H1 (cell line): ENCODE measurements around the gene C12orf56. TPM values are rescaled to one million over a fixed set of nuclear protein-coding genes. Genes with fewer than 3 reads are reported as not detected.

Source experiments
- CTCF ChIA-PET: fragments of 300-600 bp; sonication (Branson Sonifier 250); formaldehyde crosslinking; loops from one replicate; lab custom pipeline; 2021; ENCODE audit not compliant: partially characterized antibody; lab: Charles Lee
- POLR2A ChIA-PET: fragments of 300-600 bp; sonication (Branson Sonifier 250); formaldehyde crosslinking; loops from one replicate; lab custom pipeline; 2021; ENCODE audit warnings: inconsistent platforms; ENCODE audit not compliant: partially characterized antibody; lab: Charles Lee
- DNase-seq, 2 experiments: peaks; one replicate each; pipeline versions ENCODE4 v3.0.0 to v3.0.0-alpha.2; 2010 to 2022; ENCODE audit warnings: low spot score in 2 of 2, low read depth in 1 of 2, mixed read lengths in 1 of 2
- FAIRE-seq: peaks from 2 replicates; lab custom pipeline; 2011; peaks lifted over from hg19 to GRCh38; lab: Jason Lieb, UNC
- H2AFZ ChIP-seq: 2 replicates; pipeline ENCODE4 v1.8.1; 2012; ENCODE audit warnings: low read length, inconsistent platforms
- H2AK5ac ChIP-seq: 2 replicates; pipeline ENCODE4 v1.6.1; 2013; ENCODE audit warnings: low read depth, low read length
- H2BK120ac ChIP-seq: replicated peaks from 2 replicates; pipeline ENCODE3; 2013; ENCODE audit warnings: low read depth, low read length, inconsistent platforms
- H2BK12ac ChIP-seq: 2 replicates; pipeline ENCODE4 v1.6.1; 2013; ENCODE audit warnings: low read depth, low read length
- H2BK15ac ChIP-seq: 2 replicates; pipeline ENCODE4 v1.6.1; 2013; ENCODE audit warnings: low read length
- H2BK20ac ChIP-seq: 2 replicates; pipeline ENCODE4 v1.6.1; 2013; ENCODE audit warnings: low read length
- H2BK5ac ChIP-seq: 2 replicates; pipeline ENCODE4 v1.6.1; 2013; ENCODE audit warnings: low read depth, low read length
- H3K14ac ChIP-seq: 2 replicates; pipeline ENCODE4 v1.6.1; 2013; ENCODE audit warnings: inconsistent platforms; ENCODE audit not compliant: insufficient read length
- H3K18ac ChIP-seq: 2 replicates; pipeline ENCODE4 v1.6.1; 2013; ENCODE audit warnings: low read length; ENCODE audit errors: extremely low read depth
- H3K23ac ChIP-seq: 2 replicates; pipeline ENCODE4 v1.6.1; 2013; ENCODE audit warnings: inconsistent platforms; ENCODE audit not compliant: insufficient read length
- H3K23me2 ChIP-seq: 2 replicates; pipeline ENCODE4 v1.6.1; 2013; ENCODE audit warnings: low read depth, low read length
- H3K27ac ChIP-seq: 2 replicates; pipeline ENCODE4 v1.6.1; 2011; ENCODE audit warnings: low read depth, low read length, inconsistent platforms
- H3K27me3 ChIP-seq, 4 experiments: replicated peaks in 1 of 4; 1 replicate in 1 of 4; 2 replicates in 3 of 4; pipeline versions ENCODE4 v1.6.1 to v1.8.1; 2011 to 2013; ENCODE audit warnings: low read length in 3 of 4, mild to moderate bottlenecking in 3 of 4, inconsistent platforms in 2 of 4, mixed read lengths in 2 of 4, moderate library complexity in 1 of 4; ENCODE audit not compliant: control insufficient read depth in 3 of 4, insufficient read depth in 3 of 4; ENCODE audit errors: extremely low read depth in 1 of 4
- H3K36me3 ChIP-seq, 4 experiments: 2 replicates each; pipeline versions ENCODE4 v1.6.1 to v1.8.1; 2011 to 2013; ENCODE audit warnings: mild to moderate bottlenecking in 4 of 4, low read length in 3 of 4, moderate library complexity in 2 of 4, control low read depth in 1 of 4, inconsistent platforms in 1 of 4; ENCODE audit not compliant: insufficient read depth in 4 of 4, control insufficient read depth in 2 of 4
- H3K4ac ChIP-seq: replicated peaks from 2 replicates; pipeline ENCODE3; 2013; ENCODE audit warnings: low read length, low read depth, mixed read lengths, inconsistent platforms; ENCODE audit not compliant: insufficient read length
- H3K4me1 ChIP-seq, 4 experiments: replicated peaks in 1 of 4; 1 replicate in 1 of 4; 2 replicates in 3 of 4; pipeline versions ENCODE4 v1.6.1 to v1.8.1; 2011 to 2013; ENCODE audit warnings: low read length in 3 of 4, inconsistent platforms in 2 of 4, mixed read lengths in 1 of 4; ENCODE audit not compliant: insufficient read depth in 4 of 4, control insufficient read depth in 3 of 4
- H3K4me2 ChIP-seq, 2 experiments: 2 replicates each; pipeline versions ENCODE4 v1.6.1 to v1.8.1; 2011 to 2013; ENCODE audit warnings: low read depth in 2 of 2, low read length in 2 of 2, control low read depth in 1 of 2, inconsistent platforms in 1 of 2, mild to moderate bottlenecking in 1 of 2; ENCODE audit not compliant: insufficient read depth in 1 of 2
- H3K4me3 ChIP-seq, 4 experiments: fragments of 200-600, 300-600 bp in 1 of 4; sonication (generic), shearing (Covaris generic), sonication (Bioruptor Twin) in 1 of 4; 2 replicates each; pipeline versions ENCODE4 v1.5.1 to v1.8.1; 2011 to 2016; ENCODE audit warnings: low read length in 4 of 4, low read depth in 3 of 4, control low read depth in 2 of 4, inconsistent platforms in 2 of 4, mild to moderate bottlenecking in 2 of 4, mixed read lengths in 1 of 4, moderate library complexity in 1 of 4; ENCODE audit not compliant: insufficient read depth in 2 of 4; ENCODE audit errors: extremely low read depth in 1 of 4
- H3K56ac ChIP-seq: replicated peaks from 2 replicates; pipeline ENCODE3; 2013; ENCODE audit warnings: low read depth, mild to moderate bottlenecking, mixed read lengths, low read length, inconsistent platforms; ENCODE audit not compliant: insufficient read length
- H3K79me1 ChIP-seq: 2 replicates; pipeline ENCODE4 v1.6.1; 2013; ENCODE audit warnings: low read depth, low read length, control low read depth
- H3K79me2 ChIP-seq, 2 experiments: 2 replicates each; pipeline versions ENCODE4 v1.6.1 to v1.8.1; 2012 to 2013; ENCODE audit warnings: low read length in 2 of 2, mild to moderate bottlenecking in 2 of 2, inconsistent platforms in 1 of 2; ENCODE audit not compliant: insufficient read depth in 2 of 2, control insufficient read depth in 1 of 2
- H3K9ac ChIP-seq, 4 experiments: replicated peaks in 1 of 4; 1 replicate in 1 of 4; 2 replicates in 3 of 4; pipeline versions ENCODE4 v1.6.1 to v1.8.1; 2011 to 2013; ENCODE audit warnings: low read depth in 3 of 4, low read length in 3 of 4, control low read depth in 2 of 4, mild to moderate bottlenecking in 2 of 4, moderate library complexity in 2 of 4, inconsistent platforms in 1 of 4; ENCODE audit errors: extremely low read depth in 1 of 4
- H3K9me3 ChIP-seq, 2 experiments: 2 replicates each; pipeline versions ENCODE4 v1.6.1 to v1.8.1; 2012 to 2013; ENCODE audit warnings: mild to moderate bottlenecking in 2 of 2, moderate library complexity in 2 of 2, control low read depth in 1 of 2, inconsistent platforms in 1 of 2, low read depth in 1 of 2, low read length in 1 of 2, mixed read lengths in 1 of 2; ENCODE audit not compliant: insufficient read depth in 2 of 2
- H4K20me1 ChIP-seq, 2 experiments: replicated peaks in 1 of 2; 2 replicates each; pipeline versions ENCODE3 to v1.8.1; 2011 to 2013; ENCODE audit warnings: inconsistent platforms in 2 of 2, low read length in 2 of 2, mild to moderate bottlenecking in 1 of 2; ENCODE audit not compliant: insufficient read depth in 2 of 2, control insufficient read depth in 1 of 2
- H4K5ac ChIP-seq: 2 replicates; pipeline ENCODE4 v1.6.1; 2013; ENCODE audit warnings: low read length, low read depth, mixed read lengths, inconsistent platforms; ENCODE audit not compliant: insufficient read length
- H4K8ac ChIP-seq: 2 replicates; pipeline ENCODE4 v1.8.0; 2013; ENCODE audit warnings: mild to moderate bottlenecking, moderate library complexity, low read length, inconsistent platforms; ENCODE audit not compliant: insufficient read depth; ENCODE audit errors: extremely low read depth
- H4K91ac ChIP-seq: replicated peaks from 2 replicates; pipeline ENCODE3; 2013; ENCODE audit warnings: low read length, mixed read lengths, inconsistent platforms; ENCODE audit not compliant: insufficient read length
- ATF2 ChIP-seq: IDR thresholded peaks from 2 replicates; pipeline ENCODE4 v1.6.1; 2012; ENCODE audit warnings: low read length, inconsistent platforms
- CTCF ChIP-seq, 3 experiments: IDR thresholded peaks; 1 replicate in 2 of 3; 2 replicates in 1 of 3; pipeline versions ENCODE4 v1.5.1 to v1.6.1; 2011; ENCODE audit warnings: low read length in 3 of 3, mild to moderate bottlenecking in 3 of 3, inconsistent platforms in 2 of 3, low read depth in 1 of 3, moderate library complexity in 1 of 3; ENCODE audit not compliant: insufficient read depth in 1 of 3; ENCODE audit errors: control extremely low read depth in 1 of 3
- HDAC2 ChIP-seq, 2 experiments: fragments of 300-600 bp in 1 of 2; sonication (generic) in 1 of 2; IDR thresholded peaks; 2 replicates each; pipeline ENCODE4 v1.6.1; 2011 to 2012; ENCODE audit warnings: low read depth in 2 of 2, low read length in 2 of 2, mild to moderate bottlenecking in 2 of 2, moderate library complexity in 2 of 2, borderline replicate concordance in 1 of 2, inconsistent platforms in 1 of 2
- JUND ChIP-seq: IDR thresholded peaks from 2 replicates; pipeline ENCODE4 v1.6.1; 2011; ENCODE audit warnings: mild to moderate bottlenecking, improper control_type of control experiment, low read length
- RBBP5 ChIP-seq: IDR thresholded peaks from 2 replicates; pipeline ENCODE4 v1.7.1; 2012; ENCODE audit warnings: low read depth, mild to moderate bottlenecking, inconsistent platforms, low read length, moderate library complexity, borderline replicate concordance
- SAP30 ChIP-seq: fragments of 300-600 bp; sonication (generic); IDR thresholded peaks from 2 replicates; pipeline ENCODE4 v1.7.1; 2012; ENCODE audit warnings: low read length, moderate library complexity, mild to moderate bottlenecking, inconsistent platforms; ENCODE audit not compliant: insufficient read depth, insufficient replicate concordance
- SP4 ChIP-seq: IDR thresholded peaks from 2 replicates; pipeline ENCODE4 v1.6.1; 2012; ENCODE audit warnings: low read length, inconsistent platforms
- WGBS, 2 experiments: shearing (Covaris generic) in 1 of 2; methylation state at CpG; one replicate each; pipeline versions ENCODE4 v1.1.6 to v1.1.7; 2013 to 2015; ENCODE audit warnings: low lambda C conversion rate in 2 of 2, mixed read lengths in 2 of 2, inconsistent platforms in 1 of 2, low coverage in 1 of 2, missing lambda C conversion rate in 1 of 2; ENCODE audit not compliant: insufficient replicate concordance in 2 of 2, insufficient coverage in 1 of 2, insufficient read length in 1 of 2; ENCODE audit errors: extremely low coverage in 1 of 2, missing lambda C conversion rate in 1 of 2; 5-methylcytosine and 5-hydroxymethylcytosine counted together
- polyA plus RNA-seq, 7 experiments: library from polyadenylated mRNA; depleted of rRNA in 3 of 7; stranded (reverse) in 5 of 7; unstranded in 2 of 7; fragments of >200 nt in 5 of 7; fragments of 200-250 nt in 2 of 7; gene quantifications; 1 replicate in 5 of 7; 2 replicates in 1 of 7; 4 replicates in 1 of 7; pipeline versions ENCODE4 v1.2.1 to v1.2.3, GENCODE V29; 2011 to 2013; ENCODE audit warnings: missing spikeins in 2 of 7, mixed read lengths in 2 of 7
- total RNA-seq: library from RNA; stranded (reverse); fragmentation: NEBNext Ultra II Directional; extraction: Animal tissue kit (Norgen Biotek cat#: 25700); gene quantifications from 2 replicates; pipeline ENCODE4 v1.2.1, GENCODE V29; 2021

Gene C12orf56
- total and polyA plus RNA-seq, 2 of the 8 experiments (the other 6 are each of a cell fraction or from before 2014, with no cell fraction given), result 1.1 to 2.9 TPM

GRCh38 chr12:64256166-64256800 is 134.3 kb downstream of the C12orf56 start:
- Histone ChIP-seq H4K5ac (no peak overlapping the region), H3K36me3 (no peaks in the 10 kb centered on the region), H3K27me3 (no peaks in the 10 kb centered on the region), H3K4me2 (no peak overlapping the region), H2BK5ac (no peak overlapping the region), H3K79me2 (no peaks in the 10 kb centered on the region), H2BK20ac (no peak overlapping the region), H2AFZ (no peak overlapping the region; the same call in 1 of the 2 replicates), H3K27ac (no peak overlapping the region), H2BK12ac (no peak overlapping the region), H3K4me3 (no peak overlapping the region), H3K23ac (no peak overlapping the region), H3K9ac (no peak overlapping the region), H2AK5ac (no peak overlapping the region), H4K8ac (no peak overlapping the region), H3K4me1 (peaks cover 0 to 2% (median 0%) of the 10 kb centered on the region in 4 experiments; a peak in 1 of 7 replicates), H4K91ac (no peak overlapping the region), H2BK15ac (no peak overlapping the region), H3K23me2 (no peaks in the 10 kb centered on the region), H3K79me1 (no peaks in the 10 kb centered on the region), H3K9me3 (no peaks in the 10 kb centered on the region), H2BK120ac (no peak overlapping the region), H3K18ac (no peak overlapping the region), H3K56ac (no peak overlapping the region), H3K14ac (no peak overlapping the region), H4K20me1 (no peaks in the 10 kb centered on the region), H3K4ac (no peak overlapping the region)
- POLR2A ChIA-PET, result interaction anchor here (0.7 kb wide), 1 partner anchor 291 kb away, joined by 3 read pairs; no protein-coding TSS in a partner anchor
- 92% methylated on average over 2 of the region's 4 CpGs; no CpG with 5 or more reads in 1 of the 2 experiments for WGBS, 2 experiments
- FAIRE-seq (peak; percentile 72), DNase-seq (no peak)
- CTCF ChIA-PET, result interaction anchor here (0.6 to 5.6 kb wide), 33 partner anchors 11 to 685 kb away, joined by 3 to 67 read pairs (median 4); partner anchors contain the start of gene SRGAP1
- TF ChIP-seq RBBP5, result no peak
- TF ChIP-seq JUND, result no peak
- no peak for TF ChIP-seq SAP30
- no peak for TF ChIP-seq SP4
- TF ChIP-seq HDAC2 (IDR thresholded peaks at IDR 0.05; ENCODE audit: borderline replicate concordance in 1 of 2, low read depth in 2 of 2, low read length in 2 of 2), result no peak
- peak in 2 of 3 experiments; percentile 40 to 49; a peak in 2 of 4 replicates for TF ChIP-seq CTCF (IDR thresholded peaks at IDR 0.05; ENCODE audit: control extremely low read depth in 1 of 3, insufficient read depth in 1 of 3, low read depth in 1 of 3, low read length in 3 of 3)
- no peak for TF ChIP-seq ATF2
